Activated CD8-positive, alpha-beta memory T cell treated with anti-CD3 and anti-CD28 coated beads for 48 hours (primary cell): ENCODE measurements around the gene IFFO2.

Experiments
- DNase-seq, 3 experiments: peaks; one replicate each; pipeline ENCODE4 v3.0.0-alpha.2; 2020; ENCODE audit warnings: low read depth in 2 of 3, low spot score in 2 of 3

The IFFO2 gene

GRCh38 chr1:18972991-18973390, 16.5 kb upstream of the IFFO2 start:
- no peak for DNase-seq

- DNase-seq: no peak
Measured at GRCh38 chr1:18972531-18972930, 16.1 kb upstream of the IFFO2 start.

- no peak for DNase-seq
Measured at GRCh38 chr1:18970762-18971161, 14.3 kb upstream of the IFFO2 start.

- no peak for DNase-seq
Measured at GRCh38 chr1:18970358-18970757, 13.9 kb upstream of the IFFO2 start.

GRCh38 chr1:18967066-18967690, 10.7 kb upstream of the IFFO2 start:
- no peak for DNase-seq

- no peak for DNase-seq
Measured at GRCh38 chr1:18965206-18966173, 9.0 kb upstream of the IFFO2 start.

- no peak for DNase-seq
Measured at GRCh38 chr1:18963968-18964367, 7.5 kb upstream of the IFFO2 start.

GRCh38 chr1:18962855-18963737, 6.6 kb upstream of the IFFO2 start:
- no peak for DNase-seq

- no peak for DNase-seq
Measured at GRCh38 chr1:18962121-18962721, 5.7 kb upstream of the IFFO2 start.

- DNase-seq: no peak
Measured at GRCh38 chr1:18960821-18961220, 4.3 kb upstream of the IFFO2 start.

- DNase-seq: no peak
Measured at GRCh38 chr1:18960409-18960808, 3.9 kb upstream of the IFFO2 start.

GRCh38 chr1:18959591-18959990, 3.1 kb upstream of the IFFO2 start:
- no peak for DNase-seq

- DNase-seq: no peak
Measured at GRCh38 chr1:18957532-18958300, 1.2 kb upstream of the IFFO2 start.

- DNase-seq: no peak
Measured at GRCh38 chr1:18957136-18957521, 653 bp upstream of the IFFO2 start.

- no peak for DNase-seq
Measured at GRCh38 chr1:18955441-18956192, 859 bp downstream of the IFFO2 start.

GRCh38 chr1:18955131-18955440, 1.4 kb downstream of the IFFO2 start:
- DNase-seq: no peak

- no peak for DNase-seq
Measured at GRCh38 chr1:18954270-18955071, 2.0 kb downstream of the IFFO2 start.

GRCh38 chr1:18953731-18954231, 2.7 kb downstream of the IFFO2 start:
- DNase-seq: no peak
